GM23248 (cell line): Measurements from ENCODE around the gene GALNT1.

Experiments
- EZH2 ChIP-seq: fragments of 200-600 bp; sonication (generic); IDR thresholded peaks from 2 replicates; pipeline ENCODE4 v1.6.1; 2018; ENCODE audit warnings: antibody characterized with exemption, mild to moderate bottlenecking; ENCODE audit not compliant: insufficient read depth, poor library complexity, severe bottlenecking
- EZH2phosphoT487 ChIP-seq: fragments of 200-600 bp; sonication (generic); IDR thresholded peaks from 2 replicates; pipeline ENCODE4 v1.6.1; 2018; ENCODE audit warnings: antibody characterized with exemption, moderate library complexity, mild to moderate bottlenecking, low read depth; ENCODE audit not compliant: insufficient read depth

DNA sequence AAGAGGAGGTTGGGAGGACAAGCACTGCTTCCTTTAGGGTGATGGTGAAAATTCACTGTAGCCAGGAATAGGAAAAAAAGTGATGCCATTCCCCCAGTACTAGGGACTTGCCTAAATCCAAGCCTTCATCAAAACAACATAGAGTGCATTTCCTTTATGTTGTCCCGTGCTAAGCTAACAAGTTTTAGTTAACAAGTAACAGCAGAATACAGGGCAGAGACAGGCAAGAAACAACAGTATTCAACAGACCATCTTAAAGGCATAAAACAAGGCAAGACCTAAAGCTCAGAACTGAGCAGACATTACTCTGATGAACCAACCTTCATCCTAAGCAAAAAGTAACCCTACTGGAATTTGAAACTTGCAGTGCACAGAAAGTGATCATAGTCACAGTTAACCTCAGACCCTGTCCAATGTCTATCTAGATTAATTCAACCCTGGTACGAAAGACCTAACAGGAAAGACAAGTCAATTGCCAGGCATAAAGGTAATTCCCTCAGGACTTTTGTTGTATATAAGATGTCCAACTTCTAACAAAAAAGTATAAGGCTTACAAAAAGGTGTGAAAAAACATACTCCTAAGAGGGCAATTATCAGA lies 34.4 kb upstream of the GALNT1 start:
- no peak for TF ChIP-seq EZH2phosphoT487
- no peak for TF ChIP-seq EZH2
